GM18511 (cell line): ENCODE results near the gene SMYD3.
"Not testable (repeated sequence)": the region's sequence is repeated elsewhere in the genome, so short reads cannot be mapped to it uniquely, and the experiment has no call there.

Experiments
- ATAC-seq: cut with Tn5 transposase; IDR thresholded peaks from one replicate; pipeline ENCODE4 v1.9.1; 2021; ENCODE audit warnings: mild to moderate bottlenecking, moderate library complexity; ENCODE audit not compliant: unreplicated experiment

SMYD3 gene

GRCh38 chr1:245827301-245827700 lies 679.8 kb downstream of the SMYD3 start:
- no peak for ATAC-seq

- ATAC-seq: no peak
Observed at GRCh38 chr1:245825128-245825901, 681.8 kb downstream of the SMYD3 start.

- no peak for ATAC-seq
Observed at GRCh38 chr1:245823408-245824147, 683.5 kb downstream of the SMYD3 start.

GRCh38 chr1:245822996-245823395 lies 684.1 kb downstream of the SMYD3 start:
- ATAC-seq: no peak

GRCh38 chr1:245818363-245818762 lies 688.7 kb downstream of the SMYD3 start:
- not testable (repeated sequence) for ATAC-seq

- ATAC-seq: not testable (repeated sequence)
Observed at GRCh38 chr1:245816496-245816895, 690.6 kb downstream of the SMYD3 start.

GRCh38 chr1:245814651-245815050 lies 692.4 kb downstream of the SMYD3 start:
- ATAC-seq: no peak

- ATAC-seq: no peak
Observed at GRCh38 chr1:245812278-245812677, 694.8 kb downstream of the SMYD3 start.

- ATAC-seq: no peak
Observed at GRCh38 chr1:245810789-245811337, 696.2 kb downstream of the SMYD3 start.

GRCh38 chr1:245810181-245810769 lies 696.8 kb downstream of the SMYD3 start:
- no peak for ATAC-seq

GRCh38 chr1:245809361-245809760 lies 697.7 kb downstream of the SMYD3 start:
- no peak for ATAC-seq

- peak; percentile 38 for ATAC-seq
Observed at GRCh38 chr1:245807954-245808719, 698.9 kb downstream of the SMYD3 start.

GRCh38 chr1:245807306-245807705 lies 699.8 kb downstream of the SMYD3 start:
- peak; percentile 88 for ATAC-seq

- no peak for ATAC-seq
Observed at GRCh38 chr1:245805532-245805931, 701.5 kb downstream of the SMYD3 start.

GRCh38 chr1:245804696-245805095 lies 702.4 kb downstream of the SMYD3 start:
- no peak for ATAC-seq

- ATAC-seq: no peak
Observed at GRCh38 chr1:245803666-245804037, 703.4 kb downstream of the SMYD3 start.

- no peak for ATAC-seq
Observed at GRCh38 chr1:245802941-245803665, 704.0 kb downstream of the SMYD3 start.

GRCh38 chr1:245800901-245801605 lies 706.0 kb downstream of the SMYD3 start:
- ATAC-seq: no peak

GRCh38 chr1:245798349-245798711 lies 708.7 kb downstream of the SMYD3 start:
- ATAC-seq: no peak
